Measurements from ENCODE around the gene ANXA2. TPM values are rescaled to one million over a fixed set of nuclear protein-coding genes. Genes with fewer than 3 reads are reported as not detected.
"Not testable (repeated sequence)": the region's sequence is repeated elsewhere in the genome, so short reads cannot be mapped to it uniquely, and the experiment has no call there.

ANXA2 gene
- total RNA-seq, 2 donors from 2014 or later = 58.2 to 89.3 TPM

- Mint-ChIP-seq H3K27me3 (ENCODE audit: low read depth) (no peaks in the 10 kb centered on the region), H3K4me3 (no peak overlapping the region), H3K36me3 (ENCODE audit: insufficient read depth in 2 of 2) (peaks cover 0 to 5% of the 10 kb centered on the region in 2 donors), H3K9me3 (no peaks in the 10 kb centered on the region), H3K27ac (no peak overlapping the region), H3K4me1 (ENCODE audit: low read depth) (no peaks in the 10 kb centered on the region)
- no peak for ATAC-seq (replicated peaks in 1 of 2)
- no peak for DNase-seq
Observed at GRCh38 chr15:60419753-60420152, 22.0 kb upstream of the ANXA2 start.

GRCh38 chr15:60418096-60418495 is 20.3 kb upstream of the ANXA2 start:
- no peak overlapping the region for H3K27ac Mint-ChIP-seq
- H3K36me3 Mint-ChIP-seq (ENCODE audit: insufficient read depth in 2 of 2) = peaks cover 0 to 2% of the 10 kb centered on the region in 2 donors
- ATAC-seq (replicated peaks in 1 of 2) = no peak
- H3K4me1 Mint-ChIP-seq (ENCODE audit: low read depth) = no peaks in the 10 kb centered on the region
- DNase-seq = no peak
- H3K27me3 Mint-ChIP-seq (ENCODE audit: low read depth) = no peaks in the 10 kb centered on the region
- H3K4me3 Mint-ChIP-seq = no peak overlapping the region
- no peaks in the 10 kb centered on the region for H3K9me3 Mint-ChIP-seq

- no peak overlapping the region for H3K4me3 Mint-ChIP-seq
- H3K27me3 Mint-ChIP-seq (ENCODE audit: low read depth) = no peaks in the 10 kb centered on the region
- H3K4me1 Mint-ChIP-seq (ENCODE audit: low read depth) = no peaks in the 10 kb centered on the region
- peaks cover 0 to 2% of the 10 kb centered on the region in 2 donors for H3K36me3 Mint-ChIP-seq (ENCODE audit: insufficient read depth in 2 of 2)
- DNase-seq (no peak), ATAC-seq (replicated peaks in 1 of 2) (no peak)
- H3K27ac Mint-ChIP-seq = no peak overlapping the region
- H3K9me3 Mint-ChIP-seq = no peaks in the 10 kb centered on the region
Observed at GRCh38 chr15:60417112-60417511, 19.3 kb upstream of the ANXA2 start.

DNA sequence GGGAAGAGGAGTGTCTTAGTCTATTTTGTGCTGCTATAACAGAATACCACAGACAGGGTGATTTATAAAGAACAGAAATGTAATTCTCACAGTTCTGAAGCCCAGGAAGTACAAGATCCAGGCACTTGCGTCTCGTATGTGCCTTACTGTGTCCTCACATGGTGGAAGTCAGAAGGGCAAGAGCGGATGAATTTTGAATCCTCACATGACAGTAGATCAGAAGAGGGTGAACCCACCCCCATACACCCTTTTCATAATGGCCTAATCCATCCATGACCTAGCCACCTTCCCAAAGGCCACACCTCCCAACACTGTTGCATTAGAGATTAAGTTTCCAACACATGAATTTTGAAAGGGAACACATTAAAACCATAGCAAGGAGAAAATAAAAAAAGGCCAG is 18.7 kb upstream of the ANXA2 start:
- Mint-ChIP-seq H3K9me3 (no peaks in the 10 kb centered on the region), H3K4me3 (no peak overlapping the region), H3K4me1 (ENCODE audit: low read depth) (no peaks in the 10 kb centered on the region), H3K36me3 (ENCODE audit: insufficient read depth in 2 of 2) (peaks cover 0 to 2% of the 10 kb centered on the region in 2 donors), H3K27me3 (ENCODE audit: low read depth) (no peaks in the 10 kb centered on the region), H3K27ac (no peak overlapping the region)
- ATAC-seq (replicated peaks in 1 of 2) (no peak), DNase-seq (no peak)

DNA sequence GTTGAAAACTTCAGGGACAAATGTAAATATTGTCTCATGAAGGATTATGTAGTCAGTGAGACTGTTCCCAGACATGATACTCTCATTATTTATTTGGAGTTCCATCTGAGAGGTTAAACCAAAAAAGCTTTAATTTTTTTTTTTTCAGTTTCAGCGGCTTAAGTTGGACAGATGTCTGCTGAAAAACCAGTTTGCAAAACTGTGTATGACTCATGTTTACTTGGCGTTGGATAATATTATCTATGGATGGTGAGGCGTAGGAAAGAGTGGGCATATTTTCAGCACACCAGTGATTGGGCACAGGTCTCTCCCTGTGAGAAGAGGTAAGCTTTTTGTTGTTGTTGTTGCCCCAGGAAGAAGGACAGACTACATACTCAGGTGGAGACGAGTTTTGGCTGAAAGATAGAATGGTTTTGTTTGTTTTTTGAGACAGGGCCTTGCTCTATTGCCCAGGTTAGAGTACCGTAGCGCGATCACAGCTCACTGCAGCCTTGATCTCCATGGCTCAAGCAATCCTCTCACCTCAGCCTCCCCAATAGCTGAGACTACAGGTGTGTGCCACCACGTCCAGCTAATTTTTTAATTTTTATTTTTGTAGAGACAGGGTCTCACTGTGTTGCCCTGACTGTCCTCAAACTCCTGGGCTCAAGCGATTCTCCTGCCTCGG is 16.4 kb upstream of the ANXA2 start:
- H3K27me3 Mint-ChIP-seq (ENCODE audit: low read depth) = no peaks in the 10 kb centered on the region
- H3K27ac Mint-ChIP-seq = no peak overlapping the region
- no peaks in the 10 kb centered on the region for H3K36me3 Mint-ChIP-seq (ENCODE audit: insufficient read depth in 2 of 2)
- peaks cover 2% of the 10 kb centered on the region for H3K4me1 Mint-ChIP-seq (ENCODE audit: low read depth)
- ATAC-seq (replicated peaks in 1 of 2) (no peak), DNase-seq (no peak)
- H3K9me3 Mint-ChIP-seq = no peaks in the 10 kb centered on the region
- H3K4me3 Mint-ChIP-seq = no peak overlapping the region

DNA sequence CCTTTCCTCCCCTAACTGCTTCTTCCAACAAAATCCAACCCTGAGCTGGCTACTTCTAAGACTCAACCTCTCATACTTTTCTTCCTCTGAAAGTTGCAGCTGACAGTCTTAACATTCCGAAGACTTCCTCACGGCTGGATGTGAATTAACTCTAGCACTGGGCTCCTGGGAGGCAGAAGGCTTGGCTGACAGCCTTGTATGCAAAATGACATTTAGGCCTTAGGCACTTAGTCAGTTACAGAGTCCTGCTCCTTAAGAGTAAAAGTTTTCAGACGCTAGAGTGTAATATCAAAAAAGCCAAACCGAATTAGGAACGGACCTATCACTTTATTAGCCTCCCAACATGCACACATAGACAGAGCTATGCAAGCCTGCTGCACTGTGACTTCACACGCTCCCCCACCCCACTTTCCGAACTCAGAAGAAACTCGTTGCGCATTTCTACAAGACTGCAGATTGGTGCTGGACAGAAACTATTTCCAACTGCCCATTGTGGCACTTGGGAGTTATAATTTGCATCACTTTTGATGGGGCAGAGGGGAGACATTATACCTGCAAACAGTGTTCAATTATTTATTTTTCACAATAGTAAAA is 15.5 kb upstream of the ANXA2 start:
- no peak overlapping the region for H3K4me3 Mint-ChIP-seq
- H3K36me3 Mint-ChIP-seq (ENCODE audit: insufficient read depth in 2 of 2) = no peaks in the 10 kb centered on the region
- H3K4me1 Mint-ChIP-seq (ENCODE audit: low read depth) = peaks cover 10% of the 10 kb centered on the region

GRCh38 chr15:60412807-60413206 is 15.0 kb upstream of the ANXA2 start:
- ATAC-seq (replicated peaks in 1 of 2); H3K36me3 Mint-ChIP-seq (ENCODE audit: insufficient read depth in 2 of 2); DNase-seq; H3K27ac Mint-ChIP-seq; H3K27me3 Mint-ChIP-seq (ENCODE audit: low read depth); H3K4me3 Mint-ChIP-seq; H3K9me3 Mint-ChIP-seq: not testable (repeated sequence)
- peaks cover 15% of the 10 kb centered on the region for H3K4me1 Mint-ChIP-seq (ENCODE audit: low read depth)

More for the DNA sequence above, 15.5 kb upstream of the ANXA2 start:
- no peak overlapping the region for H3K27ac Mint-ChIP-seq
- DNase-seq (no peak), ATAC-seq (replicated peaks in 1 of 2) (no peak)
- H3K9me3 Mint-ChIP-seq = no peaks in the 10 kb centered on the region
- H3K27me3 Mint-ChIP-seq (ENCODE audit: low read depth) = no peaks in the 10 kb centered on the region

- H3K4me3 Mint-ChIP-seq = no peak overlapping the region
- H3K36me3 Mint-ChIP-seq (ENCODE audit: insufficient read depth in 2 of 2) = no peaks in the 10 kb centered on the region
- no peaks in the 10 kb centered on the region for H3K9me3 Mint-ChIP-seq
- DNase-seq = no peak
- no peak for ATAC-seq (replicated peaks in 1 of 2)
- no peak overlapping the region for H3K27ac Mint-ChIP-seq
- peaks cover 21% of the 10 kb centered on the region for H3K4me1 Mint-ChIP-seq (ENCODE audit: low read depth)
- no peaks in the 10 kb centered on the region for H3K27me3 Mint-ChIP-seq (ENCODE audit: low read depth)
Observed at GRCh38 chr15:60411774-60412425, 14.1 kb upstream of the ANXA2 start.

DNA sequence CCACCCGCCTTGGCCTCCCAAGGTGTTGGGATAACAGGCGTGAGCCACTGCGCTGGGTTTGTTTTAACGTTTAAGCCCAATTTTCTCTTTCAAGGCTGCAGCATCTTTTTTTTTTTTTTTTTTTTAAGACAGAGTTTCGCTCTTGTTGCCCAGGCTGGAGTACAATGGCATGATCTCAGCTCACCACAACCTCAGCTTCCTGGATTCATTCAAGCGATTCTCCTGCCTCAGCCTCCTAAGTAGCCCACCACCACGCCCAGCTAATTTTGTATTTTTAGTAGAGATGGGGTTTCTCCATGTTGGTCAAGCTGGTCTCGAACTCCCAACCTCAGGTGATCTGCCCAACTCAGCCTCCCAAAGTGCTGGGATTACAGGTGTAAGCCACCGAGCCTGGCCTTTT is 12.6 kb upstream of the ANXA2 start:
- H3K9me3 Mint-ChIP-seq; ATAC-seq (replicated peaks in 1 of 2); H3K36me3 Mint-ChIP-seq (ENCODE audit: insufficient read depth in 2 of 2); H3K27me3 Mint-ChIP-seq (ENCODE audit: low read depth); DNase-seq; H3K27ac Mint-ChIP-seq; H3K4me3 Mint-ChIP-seq: not testable (repeated sequence)
- peaks cover 21% of the 10 kb centered on the region for H3K4me1 Mint-ChIP-seq (ENCODE audit: low read depth)

- peak overlapping the region; percentile 18 for H3K27ac Mint-ChIP-seq
- no peaks in the 10 kb centered on the region for H3K9me3 Mint-ChIP-seq
- no peak overlapping the region for H3K4me3 Mint-ChIP-seq
- H3K27me3 Mint-ChIP-seq (ENCODE audit: low read depth) = no peaks in the 10 kb centered on the region
- peak in 1 of 2 donors; percentile 62 for ATAC-seq (replicated peaks in 1 of 2)
- DNase-seq = no peak
- peaks cover 21% of the 10 kb centered on the region for H3K4me1 Mint-ChIP-seq (ENCODE audit: low read depth)
- H3K36me3 Mint-ChIP-seq (ENCODE audit: insufficient read depth in 2 of 2) = no peaks in the 10 kb centered on the region
Observed at GRCh38 chr15:60408463-60408981, 10.7 kb upstream of the ANXA2 start.

GRCh38 chr15:60407415-60407805 is 9.6 kb upstream of the ANXA2 start:
- no peaks in the 10 kb centered on the region for H3K36me3 Mint-ChIP-seq (ENCODE audit: insufficient read depth in 2 of 2)
- peaks cover 21% of the 10 kb centered on the region for H3K4me1 Mint-ChIP-seq (ENCODE audit: low read depth)
- H3K27ac Mint-ChIP-seq = no peak overlapping the region
- H3K9me3 Mint-ChIP-seq = no peaks in the 10 kb centered on the region
- DNase-seq (no peak), ATAC-seq (replicated peaks in 1 of 2) (no peak)
- H3K4me3 Mint-ChIP-seq = no peak overlapping the region
- no peaks in the 10 kb centered on the region for H3K27me3 Mint-ChIP-seq (ENCODE audit: low read depth)

- Mint-ChIP-seq H3K27ac (no peak overlapping the region), H3K27me3 (ENCODE audit: low read depth) (no peaks in the 10 kb centered on the region), H3K9me3 (no peaks in the 10 kb centered on the region), H3K4me1 (ENCODE audit: low read depth) (peaks cover 21% of the 10 kb centered on the region), H3K4me3 (no peak overlapping the region), H3K36me3 (ENCODE audit: insufficient read depth in 2 of 2) (no peaks in the 10 kb centered on the region)
- ATAC-seq (replicated peaks in 1 of 2) (no peak), DNase-seq (no peak)
Observed at GRCh38 chr15:60406513-60407414, 9.0 kb upstream of the ANXA2 start.

DNA sequence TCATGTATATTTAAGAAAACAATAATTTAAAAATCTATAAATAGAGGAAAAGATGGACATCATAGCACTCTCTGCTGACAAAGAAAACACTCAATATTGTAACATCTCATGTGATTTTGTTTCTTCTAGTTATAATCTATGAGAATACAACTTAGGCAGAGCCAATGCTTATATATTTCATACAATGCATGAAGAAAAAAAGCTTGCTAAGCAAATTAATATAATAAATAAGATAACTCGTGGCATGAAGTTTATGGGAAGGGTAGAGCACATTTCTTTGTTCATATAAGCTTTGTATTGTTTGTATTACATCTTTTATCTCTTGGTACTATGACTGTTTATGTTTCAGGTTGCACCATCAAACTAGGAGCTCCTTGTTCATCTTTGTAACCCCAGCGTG is 7.6 kb upstream of the ANXA2 start:
- peaks cover 21% of the 10 kb centered on the region for H3K4me1 Mint-ChIP-seq (ENCODE audit: low read depth)
- H3K4me3 Mint-ChIP-seq = no peak overlapping the region
- ATAC-seq (replicated peaks in 1 of 2) = no peak
- H3K27ac Mint-ChIP-seq = no peak overlapping the region
- H3K36me3 Mint-ChIP-seq (ENCODE audit: insufficient read depth in 2 of 2) = no peaks in the 10 kb centered on the region
- H3K9me3 Mint-ChIP-seq = no peaks in the 10 kb centered on the region
- H3K27me3 Mint-ChIP-seq (ENCODE audit: low read depth) = no peaks in the 10 kb centered on the region
- no peak for DNase-seq

All from activated T-cell treated with anti-CD3 and anti-CD28 coated beads, Interleukin-2, amount 50 U/mL, for 72 hours (primary cell).